Progenitor cell of endocrine pancreas (in vitro differentiated cells): ENCODE data around the gene CKS1B. TPM values are rescaled to one million over a fixed set of nuclear protein-coding genes. Genes with fewer than 3 reads are reported as not detected.
A peak's percentile ranks its signal among the peaks of the same experiment; 100 is the strongest.

Experiments used
- DNase-seq: peaks from one replicate; pipeline ENCODE4 v3.0.0; 2021; ENCODE audit warnings: low spot score; ENCODE audit not compliant: unreplicated experiment
- H3K27ac Mint-ChIP-seq: 2 replicates; pipeline ENCODE4 v1.8.0; 2021; ENCODE audit warnings: mild to moderate bottlenecking, moderate library complexity, mixed read lengths
- H3K27me3 Mint-ChIP-seq: 2 replicates; pipeline ENCODE4 v1.8.0; 2021; ENCODE audit warnings: mixed read lengths
- H3K36me3 Mint-ChIP-seq: 2 replicates; pipeline ENCODE4 v1.8.0; 2022; ENCODE audit warnings: mixed read lengths; ENCODE audit not compliant: insufficient read depth
- H3K4me1 Mint-ChIP-seq: 2 replicates; pipeline ENCODE4 v1.8.0; 2021; ENCODE audit warnings: low read depth, mixed read lengths
- H3K4me3 Mint-ChIP-seq: 2 replicates; pipeline ENCODE4 v1.8.0; 2021; ENCODE audit warnings: low read depth, mild to moderate bottlenecking, moderate library complexity, mixed read lengths
- H3K9me3 Mint-ChIP-seq: 2 replicates; pipeline ENCODE4 v1.8.0; 2021; ENCODE audit warnings: low read depth, mixed read lengths
- total RNA-seq: library from RNA; stranded (reverse); gene quantifications from 2 replicates; pipeline ENCODE4 v1.2.1, GENCODE V29; 2021
- TF ChIP-seq, protein P1 (sequence below): fragments of 200-600 bp; sonication (generic); IDR thresholded peaks from one replicate; pipeline ENCODE4 v1.5.0; 2021; ENCODE audit warnings: antibody characterized with exemption, mild to moderate bottlenecking; ENCODE audit not compliant: unreplicated experiment

Gene CKS1B
- total RNA-seq, 1 donor from 2014 or later, result 78.7 TPM

DNA sequence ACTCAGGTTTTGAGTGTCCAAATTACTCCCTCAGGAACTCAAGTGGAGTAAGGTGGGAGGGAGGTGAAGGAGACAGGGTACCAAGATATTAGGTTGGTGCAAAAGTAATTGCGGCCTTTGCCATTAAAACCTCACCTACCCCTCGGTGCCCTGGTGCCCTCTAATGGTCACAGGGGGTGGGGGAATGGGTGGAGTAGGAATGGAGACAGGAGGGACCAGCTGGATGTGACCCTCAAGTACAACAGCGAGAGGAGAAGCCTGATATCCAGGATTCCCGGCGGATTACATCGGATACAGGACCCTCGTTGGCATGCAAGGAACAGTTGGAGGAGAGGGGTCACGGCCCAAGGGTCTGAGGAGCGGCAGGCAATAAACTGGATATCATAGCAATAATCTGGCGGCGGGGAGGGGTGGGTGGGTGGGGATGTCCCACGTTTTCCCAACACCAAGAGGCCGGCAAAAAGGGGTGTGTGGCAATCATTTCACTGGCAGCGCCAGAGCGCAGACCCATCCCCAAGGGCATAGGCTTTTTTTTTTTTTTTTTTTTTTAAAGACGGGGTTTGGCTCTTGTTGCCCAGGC lies 23.8 kb downstream of the CKS1B start:
- no peaks in the 10 kb centered on the region for H3K27me3 Mint-ChIP-seq
- H3K36me3 Mint-ChIP-seq, result no peaks in the 10 kb centered on the region
- TF ChIP-seq, protein P1, sequence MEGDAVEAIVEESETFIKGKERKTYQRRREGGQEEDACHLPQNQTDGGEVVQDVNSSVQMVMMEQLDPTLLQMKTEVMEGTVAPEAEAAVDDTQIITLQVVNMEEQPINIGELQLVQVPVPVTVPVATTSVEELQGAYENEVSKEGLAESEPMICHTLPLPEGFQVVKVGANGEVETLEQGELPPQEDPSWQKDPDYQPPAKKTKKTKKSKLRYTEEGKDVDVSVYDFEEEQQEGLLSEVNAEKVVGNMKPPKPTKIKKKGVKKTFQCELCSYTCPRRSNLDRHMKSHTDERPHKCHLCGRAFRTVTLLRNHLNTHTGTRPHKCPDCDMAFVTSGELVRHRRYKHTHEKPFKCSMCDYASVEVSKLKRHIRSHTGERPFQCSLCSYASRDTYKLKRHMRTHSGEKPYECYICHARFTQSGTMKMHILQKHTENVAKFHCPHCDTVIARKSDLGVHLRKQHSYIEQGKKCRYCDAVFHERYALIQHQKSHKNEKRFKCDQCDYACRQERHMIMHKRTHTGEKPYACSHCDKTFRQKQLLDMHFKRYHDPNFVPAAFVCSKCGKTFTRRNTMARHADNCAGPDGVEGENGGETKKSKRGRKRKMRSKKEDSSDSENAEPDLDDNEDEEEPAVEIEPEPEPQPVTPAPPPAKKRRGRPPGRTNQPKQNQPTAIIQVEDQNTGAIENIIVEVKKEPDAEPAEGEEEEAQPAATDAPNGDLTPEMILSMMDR, result no peak
- no peak for DNase-seq
- no peak overlapping the region for H3K4me3 Mint-ChIP-seq
- peaks cover 7% of the 10 kb centered on the region for H3K4me1 Mint-ChIP-seq
- H3K9me3 Mint-ChIP-seq, result no peaks in the 10 kb centered on the region
- no peak overlapping the region for H3K27ac Mint-ChIP-seq

DNA sequence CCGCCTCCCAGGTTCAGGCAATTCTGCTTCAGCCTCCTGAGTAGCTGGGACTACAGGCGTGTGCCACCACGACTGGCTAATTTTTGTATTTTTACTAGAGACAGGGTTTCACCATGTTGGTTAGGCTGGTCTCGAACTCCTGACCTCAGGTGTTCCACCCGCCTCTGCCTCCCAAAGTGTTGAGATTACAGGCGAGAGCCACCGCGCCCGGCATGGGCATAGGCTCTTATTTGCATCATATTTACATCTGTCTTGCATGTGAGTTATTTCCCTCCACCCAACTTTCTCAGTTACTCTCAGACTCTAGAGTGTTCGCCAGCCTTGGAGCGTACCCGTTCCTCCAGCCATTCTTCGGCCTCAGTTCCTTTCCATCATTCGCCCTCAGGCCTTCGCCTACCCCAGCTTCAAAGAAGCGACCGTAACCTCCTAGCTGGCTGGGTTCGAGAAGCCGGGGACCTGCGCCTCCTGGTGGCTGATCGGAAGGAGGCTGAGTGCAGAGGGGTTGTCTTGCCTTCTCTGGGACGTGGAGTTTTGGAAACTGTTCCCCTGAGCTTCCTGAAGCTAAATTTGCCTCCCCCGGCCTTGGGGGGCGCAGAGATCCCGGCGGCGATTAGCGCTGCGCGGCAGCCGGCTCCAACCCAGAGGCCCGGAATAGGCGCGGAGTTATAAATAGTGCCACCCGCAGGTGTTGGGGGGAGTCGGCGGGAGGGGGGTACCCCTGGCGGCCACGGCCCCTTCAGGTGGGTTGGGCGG lies 24.5 kb downstream of the CKS1B start:
- Mint-ChIP-seq H3K27ac (peak overlapping the region; percentile 76), H3K36me3 (no peaks in the 10 kb centered on the region)

DNA sequence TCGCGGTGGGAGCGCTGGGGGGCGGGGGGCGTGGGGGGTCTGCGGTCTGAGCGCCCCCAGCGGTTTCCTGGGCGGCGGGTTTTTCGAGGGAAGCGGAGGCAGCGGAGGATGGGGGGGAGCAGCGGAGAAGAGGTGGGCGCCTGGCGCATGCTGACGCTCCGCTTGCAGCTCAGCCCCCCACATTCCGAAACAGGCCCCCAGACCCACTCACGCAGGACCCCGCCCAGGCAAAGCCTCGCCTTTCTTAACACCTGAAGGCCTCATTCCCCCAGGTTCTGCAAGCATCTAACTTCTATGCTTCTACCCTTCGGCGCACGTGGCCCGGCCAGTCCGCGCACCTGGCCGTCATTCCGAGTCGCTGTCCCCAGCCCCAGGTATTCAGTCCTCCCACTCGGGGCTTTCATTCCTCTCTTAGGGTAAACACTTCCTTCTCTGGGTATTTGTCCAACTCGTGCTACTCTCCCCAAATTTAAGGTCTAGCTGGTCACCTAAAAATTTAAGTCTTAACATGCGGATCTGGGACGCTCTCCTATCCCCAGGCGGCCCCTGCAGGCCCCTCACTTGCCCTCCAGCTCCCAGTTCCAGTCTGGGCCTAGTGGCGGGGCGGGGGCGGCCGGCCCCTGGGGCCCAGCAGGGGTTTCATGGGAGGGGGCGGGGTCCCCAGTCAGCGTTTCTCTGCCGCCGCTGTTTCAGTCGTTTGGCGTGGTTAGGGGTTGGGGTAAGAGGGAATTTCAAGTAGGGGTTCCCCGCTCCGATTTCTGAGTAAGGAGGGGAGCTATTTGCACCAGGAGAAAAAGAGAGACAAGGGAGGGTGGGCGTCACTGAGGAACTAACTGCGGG lies 25.3 kb downstream of the CKS1B start:
- Mint-ChIP-seq H3K27me3 (no peaks in the 10 kb centered on the region), H3K9me3 (no peaks in the 10 kb centered on the region), H3K36me3 (no peaks in the 10 kb centered on the region), H3K4me3 (peak overlapping the region; percentile 89), H3K27ac (peak overlapping the region; percentile 98), H3K4me1 (peaks cover 14% of the 10 kb centered on the region)
- TF ChIP-seq, protein P1, result no peak
- DNase-seq, result no peak

More for the DNA sequence above, 24.5 kb downstream of the CKS1B start:
- Mint-ChIP-seq H3K4me1 (peaks cover 7% of the 10 kb centered on the region), H3K4me3 (peak overlapping the region; percentile 63), H3K27me3 (no peaks in the 10 kb centered on the region), H3K9me3 (no peaks in the 10 kb centered on the region)
- TF ChIP-seq, protein P1, result peak; percentile 78
- peak; percentile 47 for DNase-seq

DNA sequence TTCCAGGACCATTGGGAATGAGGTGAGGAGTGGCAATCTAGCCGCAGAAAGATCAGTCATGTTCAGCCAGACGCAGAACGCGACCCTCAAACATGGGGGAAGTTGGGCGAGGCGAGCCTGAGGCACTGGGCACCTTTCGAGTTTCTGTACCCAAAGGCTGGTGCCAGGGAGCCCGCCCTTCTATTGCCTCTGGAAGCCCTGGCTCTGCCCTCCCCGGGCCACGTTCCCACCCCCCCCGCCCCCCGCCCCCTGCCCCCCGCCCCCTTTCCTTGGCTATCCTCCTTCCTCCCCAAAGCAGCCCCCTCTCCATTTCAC lies 25.9 kb downstream of the CKS1B start:
- Mint-ChIP-seq H3K36me3 (no peaks in the 10 kb centered on the region), H3K4me1 (peaks cover 14% of the 10 kb centered on the region), H3K27ac (peak overlapping the region; percentile 98), H3K4me3 (peak overlapping the region; percentile 89), H3K27me3 (no peaks in the 10 kb centered on the region), H3K9me3 (no peaks in the 10 kb centered on the region)
- no peak for DNase-seq
- TF ChIP-seq, protein P1, result no peak

DNA sequence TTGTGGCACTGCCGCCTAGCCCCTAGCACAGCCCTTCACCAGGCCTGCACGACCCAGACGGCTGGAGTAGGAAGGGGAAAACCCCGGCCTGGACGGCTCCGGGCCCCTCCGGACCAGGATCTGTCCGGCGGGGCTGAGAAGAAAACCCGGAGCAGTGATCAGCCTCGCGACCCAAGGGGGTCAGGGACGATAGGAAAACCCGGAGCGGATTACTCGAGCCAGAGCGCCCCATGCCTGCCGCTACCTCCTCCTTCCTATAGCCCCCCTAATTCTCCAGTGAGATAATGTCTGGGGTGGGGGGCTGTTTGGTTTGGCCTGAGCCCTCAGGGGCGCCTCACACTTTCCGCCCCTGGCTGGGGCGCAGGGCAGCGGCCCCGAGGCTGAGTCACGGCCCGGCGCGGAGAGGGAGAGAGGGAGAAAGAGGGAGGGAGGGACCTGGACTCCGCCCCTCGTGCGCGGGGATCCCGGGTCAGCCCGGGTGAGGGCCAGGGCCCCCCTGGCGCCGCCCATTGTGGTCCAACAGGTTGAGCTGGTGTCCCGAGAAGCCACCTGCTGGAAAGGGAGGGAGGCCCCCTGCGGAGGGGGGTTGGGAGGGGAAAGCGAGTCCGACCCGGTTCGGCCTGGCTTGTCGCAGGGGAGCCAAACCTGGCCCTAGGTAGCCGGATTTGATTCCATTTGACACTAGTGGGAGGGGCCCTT lies 26.4 kb downstream of the CKS1B start:
- Mint-ChIP-seq H3K27ac (peak overlapping the region; percentile 95), H3K9me3 (no peaks in the 10 kb centered on the region), H3K36me3 (no peaks in the 10 kb centered on the region), H3K27me3 (no peaks in the 10 kb centered on the region), H3K4me1 (peaks cover 14% of the 10 kb centered on the region), H3K4me3 (peak overlapping the region; percentile 89)
- peak; percentile 98 for DNase-seq
- TF ChIP-seq, protein P1, result no peak
